Measurements from ENCODE around the gene CGB1. TPM values are rescaled to one million over a fixed set of nuclear protein-coding genes. Genes with fewer than 3 reads are reported as not detected.
A peak's percentile ranks its signal among the peaks of the same experiment; 100 is the strongest.
"Not testable (repeated sequence)": the region's sequence is repeated elsewhere in the genome, so short reads cannot be mapped to it uniquely, and the experiment has no call there.

The CGB1 gene
- total and polyA plus RNA-seq, 9 of the 15 experiments (the other 6 are each of a cell fraction or from before 2014, with no cell fraction given) = not detected

DNA sequence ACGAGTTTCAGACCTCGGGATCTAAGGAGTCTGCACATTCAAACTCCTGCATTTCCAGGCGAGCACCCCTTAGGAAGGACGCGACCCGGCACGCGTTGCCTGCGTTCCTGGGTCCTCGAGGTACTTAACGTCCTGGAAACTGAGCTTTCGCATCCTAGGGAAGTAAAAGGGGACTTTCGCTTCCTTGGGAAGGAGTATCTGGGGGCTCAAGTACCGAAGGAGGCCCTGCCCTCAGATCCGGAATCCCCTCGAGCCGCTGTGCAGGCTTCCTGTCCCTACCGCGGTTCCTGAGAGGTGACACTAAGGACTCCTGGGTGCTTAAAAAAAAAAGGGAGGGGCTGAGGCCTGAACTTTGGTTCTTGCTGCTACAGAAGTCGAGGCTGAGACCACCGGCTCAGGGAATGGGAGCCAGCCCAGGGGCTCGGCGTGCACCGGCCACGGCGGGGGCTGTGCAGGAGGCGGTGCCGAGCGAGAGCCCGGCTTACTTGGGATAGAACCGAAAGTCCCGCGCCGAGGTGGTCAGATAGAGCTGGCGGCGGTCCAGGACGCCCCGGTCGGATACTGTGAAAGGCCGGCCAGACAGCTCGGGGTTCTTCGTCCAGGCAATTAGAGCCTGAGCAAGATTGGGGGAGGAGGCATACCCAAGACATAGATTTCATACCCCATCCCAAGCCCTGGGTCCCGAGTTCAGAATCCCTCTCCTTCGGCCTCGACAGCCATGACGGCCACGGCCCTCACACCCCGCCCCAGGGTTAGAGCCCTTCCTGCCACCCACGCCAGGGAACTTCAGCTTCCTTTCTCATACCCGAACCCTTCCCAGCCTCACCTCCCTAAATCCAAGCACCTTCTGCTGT is 18.1 kb downstream of the CGB1 start:
- CTCF ChIA-PET (ENCODE audit: low intra/inter-chr PET ratio); in situ Hi-C loops (cut with MboI); H3K27me3 ChIP-seq (ENCODE audit: control insufficient read depth in 2 of 2, insufficient read depth in 2 of 2, low read length in 2 of 2); H3K9me3 ChIP-seq (replicated peaks; ENCODE audit: control insufficient read depth, insufficient read depth, low read depth, low read length); H3K9me1 ChIP-seq (ENCODE audit: control insufficient read depth, insufficient read depth, low read length); BruUV-seq (replicated peaks); intact Hi-C loops (cut with micrococcal nuclease); H3K79me2 ChIP-seq (ENCODE audit: control insufficient read depth, insufficient read depth, low read length): not testable (repeated sequence)
- FAIRE-seq (peak; percentile 81), ATAC-seq (peak; percentile 8), DNase-seq (ENCODE audit: extremely low read depth in 1 of 4, low spot score in 3 of 4) (peak in 1 of 4 experiments; percentile 52)
- Histone ChIP-seq H3K4me3 (peak overlapping the region; percentile 41), H3K4me1 (replicated peaks in 1 of 2; ENCODE audit: control insufficient read depth in 2 of 2, insufficient read depth in 2 of 2, low read length in 2 of 2) (peaks cover 21 to 59% of the 10 kb centered on the region in 2 experiments; a peak in 4 of 5 replicates), H3K36me3 (ENCODE audit: control insufficient read depth, insufficient read depth, low read length) (peaks cover 30% of the 10 kb centered on the region; the same call in 2 of the 3 replicates), H3K27ac (ENCODE audit: extremely low read depth, low read depth, low read length) (peak overlapping the region; percentile 32; the same call in 2 of the 3 replicates), H2AFZ (ENCODE audit: low read depth, low read length) (peak overlapping the region; percentile 62), H3K4me2 (ENCODE audit: insufficient read depth, low read length) (peak overlapping the region; percentile 76), H3K9ac (ENCODE audit: insufficient read depth in 1 of 2, low read depth in 2 of 2, low read length in 2 of 2) (peak overlapping the region; percentile 30 to 88), H4K20me1 (replicated peaks; ENCODE audit: control insufficient read depth, insufficient read depth, low read length) (peaks cover 12% of the 10 kb centered on the region; the same call in 1 of the 2 replicates)
- WGBS (ENCODE audit: insufficient coverage, low coverage, missing lambda C conversion rate) = 9% methylated on average over 36 of the region's 50 CpGs
- POLR2A ChIA-PET = interaction anchor here (0.6 to 1.6 kb wide), 7 partner anchors 12 to 523 kb away, joined by 3 to 5 read pairs (median 3); partner anchors contain the start of genes CGB2 and FTL
- TF ChIP-seq, protein P1, sequence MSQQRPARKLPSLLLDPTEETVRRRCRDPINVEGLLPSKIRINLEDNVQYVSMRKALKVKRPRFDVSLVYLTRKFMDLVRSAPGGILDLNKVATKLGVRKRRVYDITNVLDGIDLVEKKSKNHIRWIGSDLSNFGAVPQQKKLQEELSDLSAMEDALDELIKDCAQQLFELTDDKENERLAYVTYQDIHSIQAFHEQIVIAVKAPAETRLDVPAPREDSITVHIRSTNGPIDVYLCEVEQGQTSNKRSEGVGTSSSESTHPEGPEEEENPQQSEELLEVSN (IDR thresholded peaks at IDR 0.05; ENCODE audit: borderline replicate concordance in 1 of 2, extremely low read depth in 1 of 2, insufficient read depth in 1 of 2, insufficient read length in 1 of 2, low read depth in 1 of 2, low read length in 1 of 2, poor library complexity in 1 of 2, severe bottlenecking in 1 of 2) = peak in 1 of 2 experiments; percentile 10
- TF ChIP-seq EGR1 (conservative IDR thresholded peaks at IDR 0.05) (peak; percentile 63), GABPB1 (CRISPR knock-in tag; IDR thresholded peaks at IDR 0.05) (peak; percentile 12; the same call in 1 of the 2 replicates), NFIC (IDR thresholded peaks at IDR 0.05) (peak; percentile 81), ZNF263 (CRISPR knock-in tag; IDR thresholded peaks at IDR 0.05; ENCODE audit: borderline replicate concordance) (0 out of 2 replicates have a peak, but pooled peaks have one; percentile 5)
- TF ChIP-seq, protein P2, sequence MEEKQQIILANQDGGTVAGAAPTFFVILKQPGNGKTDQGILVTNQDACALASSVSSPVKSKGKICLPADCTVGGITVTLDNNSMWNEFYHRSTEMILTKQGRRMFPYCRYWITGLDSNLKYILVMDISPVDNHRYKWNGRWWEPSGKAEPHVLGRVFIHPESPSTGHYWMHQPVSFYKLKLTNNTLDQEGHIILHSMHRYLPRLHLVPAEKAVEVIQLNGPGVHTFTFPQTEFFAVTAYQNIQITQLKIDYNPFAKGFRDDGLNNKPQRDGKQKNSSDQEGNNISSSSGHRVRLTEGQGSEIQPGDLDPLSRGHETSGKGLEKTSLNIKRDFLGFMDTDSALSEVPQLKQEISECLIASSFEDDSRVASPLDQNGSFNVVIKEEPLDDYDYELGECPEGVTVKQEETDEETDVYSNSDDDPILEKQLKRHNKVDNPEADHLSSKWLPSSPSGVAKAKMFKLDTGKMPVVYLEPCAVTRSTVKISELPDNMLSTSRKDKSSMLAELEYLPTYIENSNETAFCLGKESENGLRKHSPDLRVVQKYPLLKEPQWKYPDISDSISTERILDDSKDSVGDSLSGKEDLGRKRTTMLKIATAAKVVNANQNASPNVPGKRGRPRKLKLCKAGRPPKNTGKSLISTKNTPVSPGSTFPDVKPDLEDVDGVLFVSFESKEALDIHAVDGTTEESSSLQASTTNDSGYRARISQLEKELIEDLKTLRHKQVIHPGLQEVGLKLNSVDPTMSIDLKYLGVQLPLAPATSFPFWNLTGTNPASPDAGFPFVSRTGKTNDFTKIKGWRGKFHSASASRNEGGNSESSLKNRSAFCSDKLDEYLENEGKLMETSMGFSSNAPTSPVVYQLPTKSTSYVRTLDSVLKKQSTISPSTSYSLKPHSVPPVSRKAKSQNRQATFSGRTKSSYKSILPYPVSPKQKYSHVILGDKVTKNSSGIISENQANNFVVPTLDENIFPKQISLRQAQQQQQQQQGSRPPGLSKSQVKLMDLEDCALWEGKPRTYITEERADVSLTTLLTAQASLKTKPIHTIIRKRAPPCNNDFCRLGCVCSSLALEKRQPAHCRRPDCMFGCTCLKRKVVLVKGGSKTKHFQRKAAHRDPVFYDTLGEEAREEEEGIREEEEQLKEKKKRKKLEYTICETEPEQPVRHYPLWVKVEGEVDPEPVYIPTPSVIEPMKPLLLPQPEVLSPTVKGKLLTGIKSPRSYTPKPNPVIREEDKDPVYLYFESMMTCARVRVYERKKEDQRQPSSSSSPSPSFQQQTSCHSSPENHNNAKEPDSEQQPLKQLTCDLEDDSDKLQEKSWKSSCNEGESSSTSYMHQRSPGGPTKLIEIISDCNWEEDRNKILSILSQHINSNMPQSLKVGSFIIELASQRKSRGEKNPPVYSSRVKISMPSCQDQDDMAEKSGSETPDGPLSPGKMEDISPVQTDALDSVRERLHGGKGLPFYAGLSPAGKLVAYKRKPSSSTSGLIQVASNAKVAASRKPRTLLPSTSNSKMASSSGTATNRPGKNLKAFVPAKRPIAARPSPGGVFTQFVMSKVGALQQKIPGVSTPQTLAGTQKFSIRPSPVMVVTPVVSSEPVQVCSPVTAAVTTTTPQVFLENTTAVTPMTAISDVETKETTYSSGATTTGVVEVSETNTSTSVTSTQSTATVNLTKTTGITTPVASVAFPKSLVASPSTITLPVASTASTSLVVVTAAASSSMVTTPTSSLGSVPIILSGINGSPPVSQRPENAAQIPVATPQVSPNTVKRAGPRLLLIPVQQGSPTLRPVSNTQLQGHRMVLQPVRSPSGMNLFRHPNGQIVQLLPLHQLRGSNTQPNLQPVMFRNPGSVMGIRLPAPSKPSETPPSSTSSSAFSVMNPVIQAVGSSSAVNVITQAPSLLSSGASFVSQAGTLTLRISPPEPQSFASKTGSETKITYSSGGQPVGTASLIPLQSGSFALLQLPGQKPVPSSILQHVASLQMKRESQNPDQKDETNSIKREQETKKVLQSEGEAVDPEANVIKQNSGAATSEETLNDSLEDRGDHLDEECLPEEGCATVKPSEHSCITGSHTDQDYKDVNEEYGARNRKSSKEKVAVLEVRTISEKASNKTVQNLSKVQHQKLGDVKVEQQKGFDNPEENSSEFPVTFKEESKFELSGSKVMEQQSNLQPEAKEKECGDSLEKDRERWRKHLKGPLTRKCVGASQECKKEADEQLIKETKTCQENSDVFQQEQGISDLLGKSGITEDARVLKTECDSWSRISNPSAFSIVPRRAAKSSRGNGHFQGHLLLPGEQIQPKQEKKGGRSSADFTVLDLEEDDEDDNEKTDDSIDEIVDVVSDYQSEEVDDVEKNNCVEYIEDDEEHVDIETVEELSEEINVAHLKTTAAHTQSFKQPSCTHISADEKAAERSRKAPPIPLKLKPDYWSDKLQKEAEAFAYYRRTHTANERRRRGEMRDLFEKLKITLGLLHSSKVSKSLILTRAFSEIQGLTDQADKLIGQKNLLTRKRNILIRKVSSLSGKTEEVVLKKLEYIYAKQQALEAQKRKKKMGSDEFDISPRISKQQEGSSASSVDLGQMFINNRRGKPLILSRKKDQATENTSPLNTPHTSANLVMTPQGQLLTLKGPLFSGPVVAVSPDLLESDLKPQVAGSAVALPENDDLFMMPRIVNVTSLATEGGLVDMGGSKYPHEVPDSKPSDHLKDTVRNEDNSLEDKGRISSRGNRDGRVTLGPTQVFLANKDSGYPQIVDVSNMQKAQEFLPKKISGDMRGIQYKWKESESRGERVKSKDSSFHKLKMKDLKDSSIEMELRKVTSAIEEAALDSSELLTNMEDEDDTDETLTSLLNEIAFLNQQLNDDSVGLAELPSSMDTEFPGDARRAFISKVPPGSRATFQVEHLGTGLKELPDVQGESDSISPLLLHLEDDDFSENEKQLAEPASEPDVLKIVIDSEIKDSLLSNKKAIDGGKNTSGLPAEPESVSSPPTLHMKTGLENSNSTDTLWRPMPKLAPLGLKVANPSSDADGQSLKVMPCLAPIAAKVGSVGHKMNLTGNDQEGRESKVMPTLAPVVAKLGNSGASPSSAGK (IDR thresholded peaks at IDR 0.05) = peak; percentile 40; the same call in 1 of the 2 replicates

All from K562 (cell line).